H1 (cell line): ENCODE results near the gene KCNQ1. TPM values are rescaled to one million over a fixed set of nuclear protein-coding genes. Genes with fewer than 3 reads are reported as not detected.
A peak's percentile ranks its signal among the peaks of the same experiment; 100 is the strongest.

Experiments
- CTCF ChIA-PET: fragments of 300-600 bp; sonication (Branson Sonifier 250); formaldehyde crosslinking; loops from one replicate; lab custom pipeline; 2021; ENCODE audit not compliant: partially characterized antibody; lab: Charles Lee
- POLR2A ChIA-PET: fragments of 300-600 bp; sonication (Branson Sonifier 250); formaldehyde crosslinking; loops from one replicate; lab custom pipeline; 2021; ENCODE audit warnings: inconsistent platforms; ENCODE audit not compliant: partially characterized antibody; lab: Charles Lee
- DNase-seq, 2 experiments: peaks; one replicate each; pipeline versions ENCODE4 v3.0.0 to v3.0.0-alpha.2; 2010 to 2022; ENCODE audit warnings: low spot score in 2 of 2, low read depth in 1 of 2, mixed read lengths in 1 of 2
- FAIRE-seq: peaks from 2 replicates; lab custom pipeline; 2011; peaks lifted over from hg19 to GRCh38; lab: Jason Lieb, UNC
- H2AFZ ChIP-seq: 2 replicates; pipeline ENCODE4 v1.8.1; 2012; ENCODE audit warnings: low read length, inconsistent platforms
- H2AK5ac ChIP-seq: 2 replicates; pipeline ENCODE4 v1.6.1; 2013; ENCODE audit warnings: low read depth, low read length
- H2BK120ac ChIP-seq: replicated peaks from 2 replicates; pipeline ENCODE3; 2013; ENCODE audit warnings: low read depth, low read length, inconsistent platforms
- H2BK12ac ChIP-seq: 2 replicates; pipeline ENCODE4 v1.6.1; 2013; ENCODE audit warnings: low read depth, low read length
- H2BK15ac ChIP-seq: 2 replicates; pipeline ENCODE4 v1.6.1; 2013; ENCODE audit warnings: low read length
- H2BK20ac ChIP-seq: 2 replicates; pipeline ENCODE4 v1.6.1; 2013; ENCODE audit warnings: low read length
- H2BK5ac ChIP-seq: 2 replicates; pipeline ENCODE4 v1.6.1; 2013; ENCODE audit warnings: low read depth, low read length
- H3K14ac ChIP-seq: 2 replicates; pipeline ENCODE4 v1.6.1; 2013; ENCODE audit warnings: inconsistent platforms; ENCODE audit not compliant: insufficient read length
- H3K18ac ChIP-seq: 2 replicates; pipeline ENCODE4 v1.6.1; 2013; ENCODE audit warnings: low read length; ENCODE audit errors: extremely low read depth
- H3K23ac ChIP-seq: 2 replicates; pipeline ENCODE4 v1.6.1; 2013; ENCODE audit warnings: inconsistent platforms; ENCODE audit not compliant: insufficient read length
- H3K23me2 ChIP-seq: 2 replicates; pipeline ENCODE4 v1.6.1; 2013; ENCODE audit warnings: low read depth, low read length
- H3K27ac ChIP-seq: 2 replicates; pipeline ENCODE4 v1.6.1; 2011; ENCODE audit warnings: low read depth, low read length, inconsistent platforms
- H3K27me3 ChIP-seq, 4 experiments: replicated peaks in 1 of 4; 1 replicate in 1 of 4; 2 replicates in 3 of 4; pipeline versions ENCODE4 v1.6.1 to v1.8.1; 2011 to 2013; ENCODE audit warnings: low read length in 3 of 4, mild to moderate bottlenecking in 3 of 4, inconsistent platforms in 2 of 4, mixed read lengths in 2 of 4, moderate library complexity in 1 of 4; ENCODE audit not compliant: control insufficient read depth in 3 of 4, insufficient read depth in 3 of 4; ENCODE audit errors: extremely low read depth in 1 of 4
- H3K36me3 ChIP-seq, 4 experiments: 2 replicates each; pipeline versions ENCODE4 v1.6.1 to v1.8.1; 2011 to 2013; ENCODE audit warnings: mild to moderate bottlenecking in 4 of 4, low read length in 3 of 4, moderate library complexity in 2 of 4, control low read depth in 1 of 4, inconsistent platforms in 1 of 4; ENCODE audit not compliant: insufficient read depth in 4 of 4, control insufficient read depth in 2 of 4
- H3K4ac ChIP-seq: replicated peaks from 2 replicates; pipeline ENCODE3; 2013; ENCODE audit warnings: low read length, low read depth, mixed read lengths, inconsistent platforms; ENCODE audit not compliant: insufficient read length
- H3K4me1 ChIP-seq, 4 experiments: replicated peaks in 1 of 4; 1 replicate in 1 of 4; 2 replicates in 3 of 4; pipeline versions ENCODE4 v1.6.1 to v1.8.1; 2011 to 2013; ENCODE audit warnings: low read length in 3 of 4, inconsistent platforms in 2 of 4, mixed read lengths in 1 of 4; ENCODE audit not compliant: insufficient read depth in 4 of 4, control insufficient read depth in 3 of 4
- H3K4me2 ChIP-seq, 2 experiments: 2 replicates each; pipeline versions ENCODE4 v1.6.1 to v1.8.1; 2011 to 2013; ENCODE audit warnings: low read depth in 2 of 2, low read length in 2 of 2, control low read depth in 1 of 2, inconsistent platforms in 1 of 2, mild to moderate bottlenecking in 1 of 2; ENCODE audit not compliant: insufficient read depth in 1 of 2
- H3K4me3 ChIP-seq, 4 experiments: fragments of 200-600, 300-600 bp in 1 of 4; sonication (generic), shearing (Covaris generic), sonication (Bioruptor Twin) in 1 of 4; 2 replicates each; pipeline versions ENCODE4 v1.5.1 to v1.8.1; 2011 to 2016; ENCODE audit warnings: low read length in 4 of 4, low read depth in 3 of 4, control low read depth in 2 of 4, inconsistent platforms in 2 of 4, mild to moderate bottlenecking in 2 of 4, mixed read lengths in 1 of 4, moderate library complexity in 1 of 4; ENCODE audit not compliant: insufficient read depth in 2 of 4; ENCODE audit errors: extremely low read depth in 1 of 4
- H3K56ac ChIP-seq: replicated peaks from 2 replicates; pipeline ENCODE3; 2013; ENCODE audit warnings: low read depth, mild to moderate bottlenecking, mixed read lengths, low read length, inconsistent platforms; ENCODE audit not compliant: insufficient read length
- H3K79me1 ChIP-seq: 2 replicates; pipeline ENCODE4 v1.6.1; 2013; ENCODE audit warnings: low read depth, low read length, control low read depth
- H3K79me2 ChIP-seq, 2 experiments: 2 replicates each; pipeline versions ENCODE4 v1.6.1 to v1.8.1; 2012 to 2013; ENCODE audit warnings: low read length in 2 of 2, mild to moderate bottlenecking in 2 of 2, inconsistent platforms in 1 of 2; ENCODE audit not compliant: insufficient read depth in 2 of 2, control insufficient read depth in 1 of 2
- H3K9ac ChIP-seq, 4 experiments: replicated peaks in 1 of 4; 1 replicate in 1 of 4; 2 replicates in 3 of 4; pipeline versions ENCODE4 v1.6.1 to v1.8.1; 2011 to 2013; ENCODE audit warnings: low read depth in 3 of 4, low read length in 3 of 4, control low read depth in 2 of 4, mild to moderate bottlenecking in 2 of 4, moderate library complexity in 2 of 4, inconsistent platforms in 1 of 4; ENCODE audit errors: extremely low read depth in 1 of 4
- H3K9me3 ChIP-seq, 2 experiments: 2 replicates each; pipeline versions ENCODE4 v1.6.1 to v1.8.1; 2012 to 2013; ENCODE audit warnings: mild to moderate bottlenecking in 2 of 2, moderate library complexity in 2 of 2, control low read depth in 1 of 2, inconsistent platforms in 1 of 2, low read depth in 1 of 2, low read length in 1 of 2, mixed read lengths in 1 of 2; ENCODE audit not compliant: insufficient read depth in 2 of 2
- H4K20me1 ChIP-seq, 2 experiments: replicated peaks in 1 of 2; 2 replicates each; pipeline versions ENCODE3 to v1.8.1; 2011 to 2013; ENCODE audit warnings: inconsistent platforms in 2 of 2, low read length in 2 of 2, mild to moderate bottlenecking in 1 of 2; ENCODE audit not compliant: insufficient read depth in 2 of 2, control insufficient read depth in 1 of 2
- H4K5ac ChIP-seq: 2 replicates; pipeline ENCODE4 v1.6.1; 2013; ENCODE audit warnings: low read length, low read depth, mixed read lengths, inconsistent platforms; ENCODE audit not compliant: insufficient read length
- H4K8ac ChIP-seq: 2 replicates; pipeline ENCODE4 v1.8.0; 2013; ENCODE audit warnings: mild to moderate bottlenecking, moderate library complexity, low read length, inconsistent platforms; ENCODE audit not compliant: insufficient read depth; ENCODE audit errors: extremely low read depth
- H4K91ac ChIP-seq: replicated peaks from 2 replicates; pipeline ENCODE3; 2013; ENCODE audit warnings: low read length, mixed read lengths, inconsistent platforms; ENCODE audit not compliant: insufficient read length
- E2F6 ChIP-seq: IDR thresholded peaks from 2 replicates; pipeline ENCODE4 v1.6.1; 2012; ENCODE audit warnings: inconsistent platforms
- RBBP5 ChIP-seq: IDR thresholded peaks from 2 replicates; pipeline ENCODE4 v1.7.1; 2012; ENCODE audit warnings: low read depth, mild to moderate bottlenecking, inconsistent platforms, low read length, moderate library complexity, borderline replicate concordance
- WGBS, 2 experiments: shearing (Covaris generic) in 1 of 2; methylation state at CpG; one replicate each; pipeline versions ENCODE4 v1.1.6 to v1.1.7; 2013 to 2015; ENCODE audit warnings: low lambda C conversion rate in 2 of 2, mixed read lengths in 2 of 2, inconsistent platforms in 1 of 2, low coverage in 1 of 2, missing lambda C conversion rate in 1 of 2; ENCODE audit not compliant: insufficient replicate concordance in 2 of 2, insufficient coverage in 1 of 2, insufficient read length in 1 of 2; ENCODE audit errors: extremely low coverage in 1 of 2, missing lambda C conversion rate in 1 of 2; 5-methylcytosine and 5-hydroxymethylcytosine counted together
- polyA plus RNA-seq, 7 experiments: library from polyadenylated mRNA; depleted of rRNA in 3 of 7; stranded (reverse) in 5 of 7; unstranded in 2 of 7; fragments of >200 nt in 5 of 7; fragments of 200-250 nt in 2 of 7; gene quantifications; 1 replicate in 5 of 7; 2 replicates in 1 of 7; 4 replicates in 1 of 7; pipeline versions ENCODE4 v1.2.1 to v1.2.3, GENCODE V29; 2011 to 2013; ENCODE audit warnings: missing spikeins in 2 of 7, mixed read lengths in 2 of 7
- total RNA-seq: library from RNA; stranded (reverse); fragmentation: NEBNext Ultra II Directional; extraction: Animal tissue kit (Norgen Biotek cat#: 25700); gene quantifications from 2 replicates; pipeline ENCODE4 v1.2.1, GENCODE V29; 2021

The KCNQ1 gene
- total and polyA plus RNA-seq, 2 of the 8 experiments (the other 6 are each of a cell fraction or from before 2014, with no cell fraction given) = 1.9 to 2.0 TPM

GRCh38 chr11:2574553-2575535, 130.0 kb downstream of the KCNQ1 start:
- no peak for FAIRE-seq
- H2BK15ac ChIP-seq = no peak overlapping the region
- TF ChIP-seq E2F6 (peak; percentile 71), RBBP5 (no peak)

More at GRCh38 chr11:2574553-2575535, 130.0 kb downstream of the KCNQ1 start:
- Histone ChIP-seq H2BK5ac (no peak overlapping the region), H4K91ac (no peak overlapping the region), H3K27me3 (peaks cover 5 to 55% (median 36%) of the 10 kb centered on the region in 4 experiments; a peak in 6 of 7 replicates), H3K4me2 (no peak overlapping the region), H3K27ac (no peak overlapping the region), H2BK120ac (no peak overlapping the region), H3K79me2 (no peaks in the 10 kb centered on the region), H3K23ac (no peak overlapping the region), H4K5ac (no peak overlapping the region), H2BK12ac (no peak overlapping the region), H3K14ac (no peak overlapping the region), H3K18ac (no peak overlapping the region), H3K4me3 (no peak overlapping the region), H4K8ac (no peak overlapping the region; the same call in 1 of the 2 replicates), H4K20me1 (peaks cover 0 to 2% of the 10 kb centered on the region in 2 experiments), H2BK20ac (no peak overlapping the region), H3K56ac (no peak overlapping the region), H3K9ac (no peak overlapping the region), H3K4ac (no peak overlapping the region), H3K9me3 (peaks cover 0 to 6% of the 10 kb centered on the region in 2 experiments; a peak in 1 of 4 replicates), H2AK5ac (no peak overlapping the region), H3K36me3 (no peaks in the 10 kb centered on the region), H2AFZ (no peak overlapping the region), H3K23me2 (no peaks in the 10 kb centered on the region), H3K79me1 (no peaks in the 10 kb centered on the region), H3K4me1 (peaks cover 0 to 5% (median 0%) of the 10 kb centered on the region in 4 experiments; a peak in 4 of 7 replicates)
- WGBS, 2 experiments = 94% methylated on average over 26 of the region's 45 CpGs; no CpG with 5 or more reads in 1 of the 2 experiments
- CTCF ChIA-PET = interaction anchor here (1.4 to 1.6 kb wide), 2 partner anchors 13 to 44 kb away, joined by 3 to 8 read pairs; no protein-coding TSS in a partner anchor
- POLR2A ChIA-PET = no interaction called here
- DNase-seq = no peak
